WTC11 (cell line): ENCODE data around the gene DTX1. TPM values are rescaled to one million over a fixed set of nuclear protein-coding genes. Genes with fewer than 3 reads are reported as not detected.

ENCODE experiments used
- ATAC-seq: fragments of 200-7000 bp; cut with Tn5 transposase; 2 replicates; pipeline ENCODE4 v1.10.0; 2021; ENCODE audit warnings: mild to moderate bottlenecking, moderate library complexity
- CTCF ChIA-PET: fragments of 300-600 bp; sonication (Branson Sonifier 250); formaldehyde crosslinking; loops from one replicate; lab custom pipeline; 2021; ENCODE audit warnings: antibody characterized with exemption; lab: Charles Lee
- POLR2A ChIA-PET: fragments of 350-600 bp; sonication (Branson Sonifier 250); formaldehyde crosslinking; loops from one replicate; lab custom pipeline; 2021; ENCODE audit warnings: antibody characterized with exemption; lab: Charles Lee
- DNase-seq: peaks from one replicate; pipeline ENCODE4 v3.0.0; 2021; ENCODE audit warnings: low spot score
- H3K27ac Mint-ChIP-seq: 2 replicates; pipeline ENCODE4 v1.8.0; 2021; ENCODE audit warnings: mixed read lengths
- H3K27me3 Mint-ChIP-seq: 2 replicates; pipeline ENCODE4 v1.8.0; 2021; ENCODE audit warnings: low read depth, mild to moderate bottlenecking, moderate library complexity, mixed read lengths
- H3K36me3 Mint-ChIP-seq: 2 replicates; pipeline ENCODE4 v1.8.0; 2021; ENCODE audit warnings: mixed read lengths
- H3K4me1 Mint-ChIP-seq: 2 replicates; pipeline ENCODE4 v1.8.0; 2022; ENCODE audit warnings: mixed read lengths
- H3K4me3 Mint-ChIP-seq: 2 replicates; pipeline ENCODE4 v1.8.0; 2021; ENCODE audit warnings: mild to moderate bottlenecking, moderate library complexity, mixed read lengths
- H3K9me3 Mint-ChIP-seq: 2 replicates; pipeline ENCODE4 v1.8.0; 2021; ENCODE audit warnings: mixed read lengths
- CREB1 ChIP-seq: sonication (generic); formaldehyde crosslinking; IDR thresholded peaks from 2 replicates; pipeline ENCODE4 v1.8.0; 2023; ENCODE audit warnings: mild to moderate bottlenecking, missing genetic modification reagents
- EMX1 ChIP-seq: fragments of 250-450 bp; sonication (Bioruptor Pico); IDR thresholded peaks from 2 replicates; pipeline ENCODE4 v1.8.0; 2021; ENCODE audit warnings: mild to moderate bottlenecking
- NFATC4 ChIP-seq: fragments of 250-450 bp; sonication (Bioruptor Pico); IDR thresholded peaks from 2 replicates; pipeline ENCODE4 v1.9.0; 2021; ENCODE audit warnings: mild to moderate bottlenecking
- SP1 ChIP-seq: sonication (generic); formaldehyde crosslinking; conservative IDR thresholded peaks from 2 replicates; pipeline ENCODE4 v1.8.1; 2022; ENCODE audit warnings: missing genetic modification reagents
- ZNF232 ChIP-seq: sonication (generic); formaldehyde crosslinking; IDR thresholded peaks from 2 replicates; pipeline ENCODE4 v1.8.0; 2022; ENCODE audit warnings: mild to moderate bottlenecking, missing genetic modification reagents
- ZNF423 ChIP-seq: fragments of 250-450 bp; sonication (Bioruptor Pico); IDR thresholded peaks from 2 replicates; pipeline ENCODE4 v2.1.2; 2022; ENCODE audit warnings: mild to moderate bottlenecking, moderate library complexity
- total RNA-seq: library from RNA; stranded (reverse); gene quantifications from 3 replicates; pipeline ENCODE4 v1.2.3, GENCODE V29; 2021
- TF ChIP-seq, protein P1 (sequence below): fragments of 250-450 bp; sonication (Bioruptor Pico); IDR thresholded peaks from 2 replicates; pipeline ENCODE4 v1.8.0; 2021; ENCODE audit warnings: mild to moderate bottlenecking
- TF ChIP-seq, protein P2 (sequence below): sonication (generic); formaldehyde crosslinking; IDR thresholded peaks from 2 replicates; pipeline ENCODE4 v1.8.1; 2023; ENCODE audit warnings: mild to moderate bottlenecking, missing genetic modification reagents, moderate library complexity
- TF ChIP-seq, protein P3 (sequence below): sonication (generic); formaldehyde crosslinking; IDR thresholded peaks from 2 replicates; pipeline ENCODE4 v1.8.0; 2022; ENCODE audit warnings: mild to moderate bottlenecking, missing genetic modification reagents

DTX1 gene
- total RNA-seq, 1 experiment from 2014 or later: 6.2 TPM

DNA sequence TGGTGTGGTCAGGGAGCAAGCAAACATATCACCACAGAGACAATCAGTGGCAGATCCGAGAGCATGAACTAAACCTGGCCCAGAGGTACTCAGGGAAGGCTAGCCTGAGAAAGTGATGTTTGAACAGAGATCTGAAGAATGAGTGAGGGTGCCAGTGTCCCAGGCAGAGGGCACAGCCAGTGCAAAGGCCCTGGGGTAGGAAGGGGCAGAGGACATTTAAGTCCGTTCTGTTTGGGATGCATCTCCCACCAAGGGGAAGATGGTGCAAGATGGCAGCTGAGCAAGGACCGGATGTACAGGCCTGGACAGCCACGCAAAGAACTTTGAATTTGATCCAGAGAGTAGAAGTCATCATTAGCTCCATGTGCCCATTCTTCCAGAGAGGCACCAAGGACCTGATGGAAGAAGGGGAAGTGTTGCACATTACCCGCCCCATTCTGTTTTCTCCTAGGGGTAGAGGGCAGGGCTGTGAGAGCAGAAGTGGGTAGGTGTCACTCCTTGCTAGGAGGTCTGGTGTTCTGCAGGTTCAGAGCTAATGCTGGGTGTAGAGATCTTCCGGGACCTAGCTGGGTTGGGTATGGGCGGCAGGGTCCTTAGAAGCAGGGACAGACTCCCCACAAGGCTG is 3.9 kb downstream of the DTX1 start:
- H3K36me3 Mint-ChIP-seq: no peaks in the 10 kb centered on the region
- no peak for DNase-seq
- H3K4me1 Mint-ChIP-seq: peaks cover 15% of the 10 kb centered on the region
- ChIA-PET POLR2A (no interaction called here), CTCF (interaction anchor here (1.2 to 3.9 kb wide), 2 partner anchors 38 to 115 kb away, joined by 3 to 14 read pairs; no protein-coding TSS in a partner anchor)
- ATAC-seq: no peak
- H3K4me3 Mint-ChIP-seq: no peak overlapping the region
- no peak overlapping the region for H3K27ac Mint-ChIP-seq
- H3K27me3 Mint-ChIP-seq: peaks cover 17% of the 10 kb centered on the region
- H3K9me3 Mint-ChIP-seq: no peaks in the 10 kb centered on the region
- TF ChIP-seq ZNF423: no peak
- TF ChIP-seq, protein P1, sequence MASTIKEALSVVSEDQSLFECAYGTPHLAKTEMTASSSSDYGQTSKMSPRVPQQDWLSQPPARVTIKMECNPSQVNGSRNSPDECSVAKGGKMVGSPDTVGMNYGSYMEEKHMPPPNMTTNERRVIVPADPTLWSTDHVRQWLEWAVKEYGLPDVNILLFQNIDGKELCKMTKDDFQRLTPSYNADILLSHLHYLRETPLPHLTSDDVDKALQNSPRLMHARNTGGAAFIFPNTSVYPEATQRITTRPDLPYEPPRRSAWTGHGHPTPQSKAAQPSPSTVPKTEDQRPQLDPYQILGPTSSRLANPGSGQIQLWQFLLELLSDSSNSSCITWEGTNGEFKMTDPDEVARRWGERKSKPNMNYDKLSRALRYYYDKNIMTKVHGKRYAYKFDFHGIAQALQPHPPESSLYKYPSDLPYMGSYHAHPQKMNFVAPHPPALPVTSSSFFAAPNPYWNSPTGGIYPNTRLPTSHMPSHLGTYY (CRISPR knock-in tag): no peak
- TF ChIP-seq, protein P2, sequence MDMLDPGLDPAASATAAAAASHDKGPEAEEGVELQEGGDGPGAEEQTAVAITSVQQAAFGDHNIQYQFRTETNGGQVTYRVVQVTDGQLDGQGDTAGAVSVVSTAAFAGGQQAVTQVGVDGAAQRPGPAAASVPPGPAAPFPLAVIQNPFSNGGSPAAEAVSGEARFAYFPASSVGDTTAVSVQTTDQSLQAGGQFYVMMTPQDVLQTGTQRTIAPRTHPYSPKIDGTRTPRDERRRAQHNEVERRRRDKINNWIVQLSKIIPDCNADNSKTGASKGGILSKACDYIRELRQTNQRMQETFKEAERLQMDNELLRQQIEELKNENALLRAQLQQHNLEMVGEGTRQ (CRISPR knock-in tag): no peak

DNA sequence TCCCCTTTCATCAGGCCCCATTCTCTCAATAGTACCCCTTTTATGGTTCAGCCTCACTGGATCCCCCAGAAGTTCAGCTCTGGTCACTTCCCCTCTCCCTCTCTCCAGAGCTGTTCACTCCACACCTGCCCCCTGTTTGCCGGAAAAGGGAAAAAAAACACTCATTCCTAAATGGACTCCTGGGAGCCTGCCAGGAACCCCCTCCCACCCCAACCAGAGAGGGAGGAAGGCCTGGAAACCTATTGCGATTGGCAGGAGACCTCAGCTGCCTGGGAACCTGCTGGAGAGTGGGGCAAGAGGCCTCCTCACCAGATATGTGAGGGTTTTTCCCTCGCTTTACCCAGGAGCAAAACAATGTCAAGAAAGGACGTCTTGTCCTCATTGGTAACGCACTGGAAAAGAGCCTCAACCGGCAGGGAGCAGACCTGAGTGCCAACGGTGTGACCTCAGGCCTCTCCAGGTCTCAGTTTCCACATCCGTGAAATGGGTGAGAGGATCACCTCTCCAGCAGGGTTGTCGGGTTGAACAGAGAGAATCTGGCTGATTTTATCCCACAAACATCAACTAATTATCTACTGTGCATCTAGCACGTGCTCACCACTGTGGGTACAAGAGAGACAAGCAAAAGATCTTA is 4.6 kb downstream of the DTX1 start:
- H3K4me1 Mint-ChIP-seq: peaks cover 16% of the 10 kb centered on the region

DNA sequence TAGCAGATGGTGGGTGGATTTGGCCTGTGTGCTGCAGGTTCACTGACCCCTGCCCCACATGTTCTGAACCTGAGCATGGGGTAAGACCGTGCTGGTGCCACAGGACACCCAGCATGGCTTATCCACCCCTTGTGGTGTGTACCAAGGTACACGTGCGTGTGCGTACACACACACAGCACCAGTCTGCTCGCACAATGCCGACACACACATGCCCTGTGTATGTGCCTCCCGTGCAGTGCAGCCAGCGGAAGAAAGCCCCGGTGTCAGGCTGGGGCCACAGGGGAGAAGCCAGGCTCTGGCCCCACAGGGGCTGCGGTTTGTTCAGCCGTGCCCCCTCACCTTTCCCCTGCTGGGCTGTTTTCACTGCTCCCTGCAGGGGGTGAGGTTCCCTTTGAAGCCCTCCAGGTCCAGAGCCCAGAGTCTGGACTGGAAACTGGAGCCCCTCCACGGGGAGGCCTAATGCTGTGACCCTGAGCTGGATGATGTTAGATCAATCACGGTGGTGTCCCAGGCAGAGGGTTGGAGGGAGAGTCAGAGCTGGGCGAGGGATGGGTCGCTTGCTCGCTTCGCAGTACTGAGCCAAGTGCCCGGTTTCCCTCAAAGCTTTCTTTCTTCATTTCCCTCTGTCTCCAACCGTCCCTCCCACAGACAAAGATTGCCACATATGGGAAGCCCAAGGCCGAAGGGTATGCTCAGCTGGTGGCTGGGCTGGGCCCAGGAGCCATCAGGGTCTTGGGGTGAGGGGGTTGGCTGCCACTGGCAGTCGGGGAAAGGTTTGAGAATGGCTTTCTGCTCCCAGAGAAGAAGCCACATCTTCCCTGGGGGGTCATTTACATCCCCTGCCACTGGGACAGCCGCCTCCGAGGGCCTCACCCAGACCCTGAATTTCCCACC is 6.2 kb downstream of the DTX1 start:
- Mint-ChIP-seq H3K36me3 (no peaks in the 10 kb centered on the region), H3K4me3 (no peak overlapping the region), H3K4me1 (peaks cover 24% of the 10 kb centered on the region), H3K27ac (no peak overlapping the region), H3K9me3 (no peaks in the 10 kb centered on the region), H3K27me3 (peaks cover 3% of the 10 kb centered on the region; the same call in 1 of the 2 replicates)
- DNase-seq (no peak), ATAC-seq (no peak)
- peak; percentile 81 for TF ChIP-seq ZNF423
- no peak for TF ChIP-seq EMX1
- ChIA-PET CTCF (interaction anchor here (0.5 to 3.9 kb wide), 9 partner anchors 12 to 112 kb away, joined by 3 to 14 read pairs (median 4); partner anchors contain the start of gene RASAL1), POLR2A (interaction anchor here (0.6 kb wide), 1 partner anchor 16 kb away, joined by 4 read pairs; no protein-coding TSS in a partner anchor)

More for the DNA sequence above, 4.6 kb downstream of the DTX1 start:
- no peak overlapping the region for H3K4me3 Mint-ChIP-seq
- H3K27me3 Mint-ChIP-seq: peaks cover 10% of the 10 kb centered on the region
- H3K27ac Mint-ChIP-seq: no peak overlapping the region
- ChIA-PET POLR2A (no interaction called here), CTCF (interaction anchor here (1.2 to 3.9 kb wide), 2 partner anchors 37 to 114 kb away, joined by 3 to 14 read pairs; no protein-coding TSS in a partner anchor)
- no peak for DNase-seq
- H3K36me3 Mint-ChIP-seq: no peaks in the 10 kb centered on the region
- no peak for ATAC-seq
- TF ChIP-seq NFATC4 (no peak), SP1 (CRISPR knock-in tag) (no peak), CREB1 (CRISPR knock-in tag) (no peak), ZNF232 (no peak)
- TF ChIP-seq, protein P3, sequence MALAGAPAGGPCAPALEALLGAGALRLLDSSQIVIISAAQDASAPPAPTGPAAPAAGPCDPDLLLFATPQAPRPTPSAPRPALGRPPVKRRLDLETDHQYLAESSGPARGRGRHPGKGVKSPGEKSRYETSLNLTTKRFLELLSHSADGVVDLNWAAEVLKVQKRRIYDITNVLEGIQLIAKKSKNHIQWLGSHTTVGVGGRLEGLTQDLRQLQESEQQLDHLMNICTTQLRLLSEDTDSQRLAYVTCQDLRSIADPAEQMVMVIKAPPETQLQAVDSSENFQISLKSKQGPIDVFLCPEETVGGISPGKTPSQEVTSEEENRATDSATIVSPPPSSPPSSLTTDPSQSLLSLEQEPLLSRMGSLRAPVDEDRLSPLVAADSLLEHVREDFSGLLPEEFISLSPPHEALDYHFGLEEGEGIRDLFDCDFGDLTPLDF: no peak
- TF ChIP-seq, protein P2 (CRISPR knock-in tag): no peak
- TF ChIP-seq, protein P1 (CRISPR knock-in tag): no peak
- H3K9me3 Mint-ChIP-seq: no peaks in the 10 kb centered on the region
